Activated T-cell treated with anti-CD3 and anti-CD28 coated beads, Interleukin-2, amount 50 U/mL, for 1 hour (primary cell): ENCODE results near the gene MAP3K5.
"Not testable (repeated sequence)": the region's sequence is repeated elsewhere in the genome, so short reads cannot be mapped to it uniquely, and the experiment has no call there.

Experiments used
- DNase-seq: peaks from one replicate; pipeline ENCODE4 v3.0.0-alpha.2; 2020

Gene MAP3K5

GRCh38 chr6:136717716-136717990 is 74.6 kb downstream of the MAP3K5 start:
- no peak for DNase-seq

- no peak for DNase-seq
Observed at GRCh38 chr6:136716917-136717715, 75.2 kb downstream of the MAP3K5 start.

GRCh38 chr6:136712642-136713041 is 79.6 kb downstream of the MAP3K5 start:
- DNase-seq = not testable (repeated sequence)

GRCh38 chr6:136711644-136712043 is 80.6 kb downstream of the MAP3K5 start:
- no peak for DNase-seq

GRCh38 chr6:136710877-136711552 is 81.3 kb downstream of the MAP3K5 start:
- no peak for DNase-seq

GRCh38 chr6:136709429-136709828 is 82.8 kb downstream of the MAP3K5 start:
- DNase-seq = no peak

- no peak for DNase-seq
Observed at GRCh38 chr6:136706430-136706829, 85.8 kb downstream of the MAP3K5 start.

- DNase-seq = no peak
Observed at GRCh38 chr6:136703331-136703865, 88.9 kb downstream of the MAP3K5 start.

DNA sequence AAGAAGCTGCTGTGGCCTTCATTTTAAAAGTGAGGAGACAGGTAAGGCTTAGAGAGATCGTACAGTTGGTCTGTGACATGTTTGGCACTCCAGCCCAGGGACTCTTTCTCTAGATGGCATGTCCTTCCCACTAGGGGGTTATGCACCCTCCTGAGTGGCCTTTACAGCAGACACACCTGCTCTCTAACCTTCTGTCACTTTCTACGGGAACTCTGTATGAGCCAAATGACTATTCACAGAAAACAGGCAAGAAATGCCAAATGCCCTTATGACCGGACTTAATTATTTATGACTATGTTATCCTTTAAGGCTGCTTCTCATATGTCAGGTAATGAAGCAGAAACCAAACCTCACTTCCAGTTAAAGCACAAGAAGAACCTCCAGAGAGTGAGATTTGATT is 91.2 kb downstream of the MAP3K5 start:
- no peak for DNase-seq

- DNase-seq = no peak
Observed at GRCh38 chr6:136699358-136699757, 92.9 kb downstream of the MAP3K5 start.

DNA sequence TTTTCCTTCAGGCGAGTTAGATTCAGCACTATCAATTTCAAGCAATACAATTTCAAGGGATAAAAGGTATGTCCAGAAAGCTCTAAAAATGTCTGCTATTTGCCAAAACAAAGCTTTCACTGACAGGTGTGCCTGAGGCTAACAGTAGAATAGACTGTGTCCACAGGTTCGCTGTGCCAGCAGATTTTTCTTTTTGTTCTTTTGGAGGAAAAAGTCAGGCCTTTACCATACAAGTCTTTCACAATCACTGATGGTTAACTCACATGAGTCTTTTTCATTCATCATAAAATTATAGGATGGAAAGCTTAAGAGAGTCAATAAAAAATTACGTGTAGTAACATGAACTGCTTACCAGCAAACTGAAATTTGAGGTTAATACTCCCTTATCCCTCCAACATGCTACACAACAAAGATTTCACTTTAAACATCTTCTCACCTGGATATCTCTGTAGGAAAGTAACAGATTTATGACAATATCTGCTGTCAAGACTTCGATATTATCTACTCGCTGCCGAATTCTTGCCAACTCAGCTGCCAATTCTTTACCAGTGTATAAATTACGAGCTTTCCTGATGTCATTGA is 95.4 kb downstream of the MAP3K5 start:
- no peak for DNase-seq

DNA sequence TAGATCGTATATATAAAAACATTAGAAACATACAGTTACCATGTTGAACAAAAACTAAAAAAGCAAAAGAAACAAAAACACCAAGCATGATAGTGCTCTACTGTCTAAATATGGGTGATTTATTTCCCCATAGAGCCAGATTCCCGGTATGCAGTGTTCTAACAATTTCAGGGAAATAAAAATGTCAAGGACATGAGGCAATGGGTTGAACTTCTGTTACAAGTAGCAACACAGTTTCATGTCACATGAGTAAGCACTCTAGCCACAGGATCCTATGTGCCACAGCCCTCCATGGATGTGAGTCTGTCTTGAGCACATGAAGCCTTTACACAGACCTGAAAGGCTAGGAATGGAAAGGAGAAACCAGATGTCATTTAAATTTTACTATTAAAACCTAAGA is 96.0 kb downstream of the MAP3K5 start:
- DNase-seq = no peak

- no peak for DNase-seq
Observed at GRCh38 chr6:136695412-136695811, 96.9 kb downstream of the MAP3K5 start.

DNA sequence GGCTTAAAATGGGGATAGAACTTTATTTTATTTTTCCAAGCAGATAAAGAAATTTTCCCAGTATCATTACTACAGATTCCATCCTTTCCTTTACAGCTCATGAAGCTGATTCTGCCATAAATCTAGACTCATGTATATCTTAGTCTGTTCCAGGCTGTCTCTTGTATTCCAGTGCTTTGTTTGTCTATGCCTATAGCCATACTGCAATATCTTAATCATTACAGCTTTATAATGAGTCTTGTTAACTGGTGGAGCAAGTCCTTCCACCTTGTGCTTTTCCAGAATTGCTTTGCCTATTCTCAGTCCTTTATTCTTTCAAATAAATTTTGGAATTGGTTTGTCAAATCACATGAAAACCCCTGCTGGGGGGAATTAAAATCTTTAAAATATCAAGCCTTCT is 99.2 kb downstream of the MAP3K5 start:
- no peak for DNase-seq

DNA sequence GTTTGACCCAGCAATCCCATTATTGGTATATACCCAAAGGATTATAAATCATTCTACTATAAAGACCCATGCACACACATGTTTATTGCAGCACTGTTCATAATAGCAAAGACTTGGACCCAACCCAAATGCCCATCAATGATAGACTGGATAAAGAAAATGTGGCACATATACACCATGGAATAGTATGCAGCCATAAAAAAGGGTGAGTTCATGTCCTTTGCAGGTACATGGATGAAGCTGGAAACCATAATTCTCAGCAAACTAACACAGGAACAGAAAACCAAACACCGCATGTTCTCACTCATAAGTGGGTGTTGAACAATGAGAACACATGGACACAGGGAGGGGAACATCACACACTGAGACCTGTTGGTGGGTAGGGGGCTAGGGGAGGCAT is 104.4 kb downstream of the MAP3K5 start:
- not testable (repeated sequence) for DNase-seq

- no peak for DNase-seq
Observed at GRCh38 chr6:136685540-136686108, 106.7 kb downstream of the MAP3K5 start.

DNA sequence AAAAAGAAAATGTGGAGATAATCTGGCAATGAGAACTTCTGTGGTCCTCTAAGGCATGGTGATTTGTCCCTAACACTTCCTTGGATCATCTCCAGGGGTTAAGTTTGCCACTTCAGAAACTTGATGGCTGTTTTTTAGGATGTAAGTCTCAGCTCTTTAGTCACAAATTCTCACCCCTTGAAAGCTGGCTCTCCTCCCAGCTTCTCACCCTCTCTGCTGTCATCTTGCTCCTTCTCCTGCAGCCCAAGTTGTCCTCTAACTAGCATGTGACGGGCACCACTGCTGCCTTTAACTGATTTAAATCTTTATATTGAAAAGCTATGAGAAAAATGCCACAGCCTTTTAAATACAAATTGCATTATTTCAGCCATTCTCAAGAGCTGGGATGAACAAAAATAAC is 107.8 kb downstream of the MAP3K5 start:
- no peak for DNase-seq

GRCh38 chr6:136683209-136683941 is 108.9 kb downstream of the MAP3K5 start:
- DNase-seq = no peak

- DNase-seq = no peak
Observed at GRCh38 chr6:136682292-136682691, 110.0 kb downstream of the MAP3K5 start.

- DNase-seq = no peak
Observed at GRCh38 chr6:136677822-136678221, 114.5 kb downstream of the MAP3K5 start.

DNA sequence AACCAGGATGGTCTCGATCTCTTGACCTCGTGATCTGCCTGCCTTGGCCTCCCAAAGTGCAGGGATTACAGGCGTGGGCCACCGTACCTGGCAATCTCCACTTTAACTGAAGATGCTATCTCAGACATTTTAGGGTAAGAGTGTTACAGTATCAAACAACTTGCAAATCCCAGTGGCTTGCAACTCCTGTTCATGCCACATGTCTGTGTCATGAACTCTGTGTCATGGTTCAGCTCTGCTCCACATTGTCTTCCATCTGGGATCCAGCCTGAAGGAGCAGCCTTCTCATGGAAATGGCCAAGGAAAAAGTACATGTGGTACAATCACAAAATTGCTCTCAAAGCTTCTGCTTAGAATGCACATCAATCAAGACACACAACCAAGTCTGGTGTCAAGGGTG is 114.9 kb downstream of the MAP3K5 start:
- DNase-seq = no peak

DNA sequence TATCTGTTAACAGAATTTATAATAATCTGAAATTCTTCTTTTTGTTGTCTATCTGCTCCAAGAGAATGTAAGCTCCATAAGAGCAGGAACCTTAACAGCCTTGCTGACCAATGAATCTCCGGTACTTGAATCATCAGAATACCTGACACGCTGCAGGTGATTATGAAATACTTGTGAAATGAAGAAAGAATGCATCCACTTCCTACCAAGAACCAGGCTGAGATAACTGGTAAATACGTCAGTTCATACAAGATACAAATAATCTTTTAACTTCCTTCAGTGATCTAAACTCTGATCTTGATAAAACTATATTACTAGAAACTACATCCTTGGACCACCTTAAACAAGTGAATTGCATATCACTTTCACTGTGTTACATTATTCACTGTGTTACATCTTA is 116.2 kb downstream of the MAP3K5 start:
- no peak for DNase-seq

- no peak for DNase-seq
Observed at GRCh38 chr6:136673571-136673970, 118.7 kb downstream of the MAP3K5 start.
